Measurements from ENCODE around the gene CDH2.

The CDH2 gene

GRCh38 chr18:28176948-28177827 lies at the start of gene CDH2:
Gene CDH2, minus strand, starts transcription at chr18:28177130. Its CDS starts 108 bp downstream, at chr18:28177022.
- TF ChIP-seq ZFX (IDR thresholded peaks at IDR 0.05) (no peak), CTCF (conservative IDR thresholded peaks at IDR 0.05) (no peak)
- H3K27ac ChIP-seq = no peak within 1 kb of the TSS

GRCh38 chr18:28212060-28212459 lies 35.1 kb upstream of the CDH2 start:
- H3K27ac ChIP-seq = no peak overlapping the region
- no peak for TF ChIP-seq CTCF (conservative IDR thresholded peaks at IDR 0.05)
- no peak for TF ChIP-seq ZFX (IDR thresholded peaks at IDR 0.05)

- TF ChIP-seq CTCF (conservative IDR thresholded peaks at IDR 0.05) (no peak), ZFX (IDR thresholded peaks at IDR 0.05) (no peak)
- H3K27ac ChIP-seq = no peak overlapping the region
These were observed 31.9 kb upstream of the CDH2 start for GRCh38 chr18:28208712-28209265.

- no peak for TF ChIP-seq ZFX (IDR thresholded peaks at IDR 0.05)
- no peak for TF ChIP-seq CTCF (conservative IDR thresholded peaks at IDR 0.05)
- no peak overlapping the region for H3K27ac ChIP-seq
These were observed 31.3 kb upstream of the CDH2 start for GRCh38 chr18:28208268-28208667.

- no peak overlapping the region for H3K27ac ChIP-seq
- TF ChIP-seq ZFX (IDR thresholded peaks at IDR 0.05) (no peak), CTCF (conservative IDR thresholded peaks at IDR 0.05) (no peak)
These were observed 27.2 kb upstream of the CDH2 start for GRCh38 chr18:28204154-28204553.

- no peak overlapping the region for H3K27ac ChIP-seq
- TF ChIP-seq ZFX (IDR thresholded peaks at IDR 0.05) (no peak), CTCF (conservative IDR thresholded peaks at IDR 0.05) (no peak)
These were observed 24.1 kb upstream of the CDH2 start for GRCh38 chr18:28201056-28201455.

GRCh38 chr18:28198620-28199019 lies 21.7 kb upstream of the CDH2 start:
- TF ChIP-seq CTCF (conservative IDR thresholded peaks at IDR 0.05) (no peak), ZFX (IDR thresholded peaks at IDR 0.05) (no peak)
- H3K27ac ChIP-seq = no peak overlapping the region
